Neuronal stem cell (in vitro differentiated cells): ENCODE measurements around the gene OR13J1.

Experiments used
- DNase-seq: peaks from one replicate; pipeline ENCODE4 v3.0.0-alpha.2; 2013; ENCODE audit warnings: low spot score
- H2AFZ ChIP-seq: one replicate; pipeline ENCODE4 v1.6.1; 2013; ENCODE audit warnings: mild to moderate bottlenecking, low read length, inconsistent platforms
- H2AK5ac ChIP-seq: 2 replicates; pipeline ENCODE4 v1.6.1; 2013; ENCODE audit warnings: low read depth, mild to moderate bottlenecking, inconsistent platforms, low read length, moderate library complexity, mixed read lengths
- H2BK120ac ChIP-seq: 2 replicates; pipeline ENCODE4 v1.6.1; 2013; ENCODE audit warnings: low read depth, mild to moderate bottlenecking, inconsistent platforms, low read length, moderate library complexity, mixed read lengths
- H2BK12ac ChIP-seq: one replicate; pipeline ENCODE4 v1.6.1; 2013; ENCODE audit warnings: low read length, inconsistent platforms
- H2BK15ac ChIP-seq: 2 replicates; pipeline ENCODE4 v1.6.1; 2013; ENCODE audit warnings: mild to moderate bottlenecking, low read length, inconsistent platforms, mixed read lengths
- H2BK5ac ChIP-seq: one replicate; pipeline ENCODE4 v1.6.1; 2013; ENCODE audit warnings: inconsistent platforms, mild to moderate bottlenecking, low read length, moderate library complexity
- H3K14ac ChIP-seq: one replicate; pipeline ENCODE4 v1.6.1; 2013; ENCODE audit warnings: low read length, inconsistent platforms
- H3K18ac ChIP-seq: 2 replicates; pipeline ENCODE4 v1.6.1; 2013; ENCODE audit warnings: low read length, inconsistent platforms
- H3K23ac ChIP-seq: 2 replicates; pipeline ENCODE4 v1.6.1; 2013; ENCODE audit warnings: low read depth, mild to moderate bottlenecking, mixed read lengths, low read length, inconsistent platforms; ENCODE audit not compliant: poor library complexity
- H3K27ac ChIP-seq: replicated peaks from 3 replicates; pipeline ENCODE4 v1.5.1; 2013; ENCODE audit warnings: low read length, inconsistent platforms
- H3K27me3 ChIP-seq, 3 experiments: 2 replicates each; pipeline ENCODE4 v1.6.1; 2013; ENCODE audit warnings: low read length in 3 of 3, mild to moderate bottlenecking in 2 of 3, inconsistent platforms in 1 of 3, low read depth in 1 of 3, mixed read lengths in 1 of 3, moderate library complexity in 1 of 3; ENCODE audit not compliant: control insufficient read depth in 3 of 3, insufficient read depth in 3 of 3
- H3K36me3 ChIP-seq, 2 donors: replicated peaks in 1 of 2; 2 replicates each; pipeline ENCODE4 v1.6.1; 2013; ENCODE audit warnings: low read length in 2 of 2; ENCODE audit not compliant: control insufficient read depth in 2 of 2, insufficient read depth in 2 of 2
- H3K4ac ChIP-seq: 2 replicates; pipeline ENCODE4 v1.6.1; 2013; ENCODE audit warnings: inconsistent platforms, mild to moderate bottlenecking, low read length, moderate library complexity
- H3K4me1 ChIP-seq, 2 donors: 1 replicate in 1 of 2; 2 replicates in 1 of 2; pipeline ENCODE4 v1.6.1; 2013; ENCODE audit warnings: low read length in 2 of 2, low read depth in 1 of 2; ENCODE audit not compliant: control insufficient read depth in 2 of 2, insufficient read depth in 1 of 2
- H3K4me2 ChIP-seq: one replicate; pipeline ENCODE4 v1.6.1; 2013; ENCODE audit warnings: mild to moderate bottlenecking, low read length, inconsistent platforms; ENCODE audit not compliant: insufficient read depth, poor library complexity, severe bottlenecking
- H3K4me3 ChIP-seq, 2 donors: 2 replicates each; pipeline ENCODE4 v1.5.1; 2013; ENCODE audit warnings: low read length in 2 of 2, mild to moderate bottlenecking in 2 of 2, inconsistent platforms in 1 of 2, moderate library complexity in 1 of 2
- H3K79me1 ChIP-seq: one replicate; pipeline ENCODE4 v1.6.1; 2013; ENCODE audit warnings: low read depth, mild to moderate bottlenecking, inconsistent platforms, low read length, moderate library complexity
- H3K9ac ChIP-seq: one replicate; pipeline ENCODE4 v1.6.1; 2013; ENCODE audit warnings: mild to moderate bottlenecking, low read depth, low read length, inconsistent platforms; ENCODE audit not compliant: poor library complexity
- H3K9me3 ChIP-seq, 2 donors: replicated peaks in 1 of 2; 2 replicates each; pipeline versions ENCODE3 to v1.6.1; 2013; ENCODE audit warnings: low read length in 2 of 2, mild to moderate bottlenecking in 2 of 2, inconsistent platforms in 1 of 2, low read depth in 1 of 2, mixed read lengths in 1 of 2, moderate library complexity in 1 of 2; ENCODE audit not compliant: control insufficient read depth in 2 of 2, insufficient read depth in 1 of 2
- H4K8ac ChIP-seq: one replicate; pipeline ENCODE4 v1.6.1; 2013; ENCODE audit warnings: low read depth, mild to moderate bottlenecking, inconsistent platforms, low read length, moderate library complexity
- H4K91ac ChIP-seq: one replicate; pipeline ENCODE4 v1.6.1; 2013; ENCODE audit warnings: low read length, low read depth, mild to moderate bottlenecking, inconsistent platforms; ENCODE audit not compliant: poor library complexity
- WGBS, 2 donors: extraction: QIAGEN DNeasy Blood & Tissue Kit; methylation state at CpG; one replicate each; pipeline ENCODE4 v1.1.7; 2013; ENCODE audit warnings: missing lambda C conversion rate in 2 of 2, mixed read lengths in 1 of 2; ENCODE audit not compliant: insufficient read length in 2 of 2, insufficient replicate concordance in 1 of 2; ENCODE audit errors: extremely low coverage in 2 of 2; 5-methylcytosine and 5-hydroxymethylcytosine counted together

OR13J1 gene

DNA sequence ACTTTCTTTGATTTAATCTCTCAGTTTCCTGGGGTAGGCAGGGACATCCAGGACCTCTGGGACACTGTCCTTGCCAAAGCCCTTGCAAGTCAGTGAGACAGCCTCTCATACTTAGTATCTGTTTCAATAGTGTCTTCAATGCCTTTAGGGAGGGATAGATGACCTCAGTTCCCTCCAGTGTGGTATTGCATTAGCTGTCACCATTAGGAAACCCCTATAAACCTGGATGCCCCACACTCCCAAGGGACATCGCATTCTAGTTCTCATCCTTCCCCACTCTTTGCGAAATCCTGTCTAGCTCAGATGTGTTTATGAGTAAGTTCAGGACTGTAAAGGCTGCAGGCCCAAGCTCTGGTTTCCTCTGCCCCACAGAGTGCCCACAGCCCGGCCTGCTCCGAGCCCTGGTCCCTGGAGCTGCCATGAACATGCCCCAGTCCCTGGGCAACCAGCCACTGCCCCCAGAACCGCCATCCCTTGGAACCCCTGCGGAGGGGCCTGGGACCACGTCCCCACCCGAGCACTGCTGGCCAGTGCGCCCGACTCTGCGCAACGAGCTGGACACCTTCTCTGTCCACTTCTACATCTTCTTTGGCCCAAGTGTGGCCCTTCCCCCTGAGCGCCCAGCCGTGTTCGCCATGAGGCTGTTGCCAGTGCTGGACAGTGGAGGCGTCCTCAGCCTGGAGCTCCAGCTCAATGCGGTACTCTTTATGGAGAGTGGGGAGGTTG, 28.0 kb downstream of the OR13J1 start:
- Histone ChIP-seq H2BK15ac (no peak overlapping the region), H3K79me1 (no peaks in the 10 kb centered on the region), H3K9ac (no peak overlapping the region), H3K27ac (no peak overlapping the region), H3K4me3 (peak overlapping the region in 1 of 2 donors; percentile 28), H3K36me3 (peaks cover 6 to 30% of the 10 kb centered on the region in 2 donors), H3K9me3 (peaks cover 0 to 1% of the 10 kb centered on the region in 2 donors), H3K4me2 (no peak overlapping the region), H3K18ac (no peak overlapping the region), H3K14ac (no peak overlapping the region), H2BK12ac (no peak overlapping the region), H4K8ac (no peak overlapping the region), H4K91ac (no peak overlapping the region), H3K27me3 (peaks cover 0 to 19% (median 0%) of the 10 kb centered on the region in 3 experiments), H2BK120ac (no peak overlapping the region), H2AFZ (no peak overlapping the region), H3K23ac (peak overlapping the region; percentile 6), H3K4ac (no peak overlapping the region), H2BK5ac (no peak overlapping the region), H2AK5ac (no peak overlapping the region), H3K4me1 (peaks cover 0 to 10% of the 10 kb centered on the region in 2 donors)
- WGBS, 2 donors = no CpG with 5 or more reads among the region's 17 CpGs
- no peak for DNase-seq

DNA sequence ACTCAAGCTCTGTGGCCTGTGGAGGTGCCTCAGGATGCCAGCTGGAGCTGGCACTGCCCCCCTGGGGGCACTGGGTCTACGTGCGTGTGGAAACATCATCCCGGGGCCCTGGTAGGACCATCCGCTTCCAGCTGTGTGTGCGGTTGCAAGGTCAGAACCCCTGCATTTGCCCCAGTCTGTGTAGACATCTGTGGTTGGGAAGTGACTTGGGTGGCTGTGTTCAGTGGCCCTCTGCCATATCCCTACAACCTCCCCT, 28.6 kb downstream of the OR13J1 start:
- Histone ChIP-seq H3K4me1 (peaks cover 0 to 7% of the 10 kb centered on the region in 2 donors), H2AFZ (no peak overlapping the region), H3K18ac (no peak overlapping the region), H2BK12ac (no peak overlapping the region), H3K9ac (peak overlapping the region; percentile 9), H4K91ac (no peak overlapping the region), H3K23ac (no peak overlapping the region), H3K4ac (no peak overlapping the region), H3K27ac (no peak overlapping the region), H2BK5ac (no peak overlapping the region), H3K4me3 (no peak overlapping the region), H2BK120ac (no peak overlapping the region), H3K14ac (no peak overlapping the region), H2BK15ac (no peak overlapping the region), H3K9me3 (no peaks in the 10 kb centered on the region), H3K4me2 (no peak overlapping the region), H3K27me3 (peaks cover 0 to 13% (median 0%) of the 10 kb centered on the region in 3 experiments), H3K79me1 (no peaks in the 10 kb centered on the region), H3K36me3 (peaks cover under 1 to 24% of the 10 kb centered on the region in 2 donors), H2AK5ac (no peak overlapping the region), H4K8ac (no peak overlapping the region)
- WGBS, 2 donors = no CpG with 5 or more reads among the region's 5 CpGs
- DNase-seq = no peak

DNA sequence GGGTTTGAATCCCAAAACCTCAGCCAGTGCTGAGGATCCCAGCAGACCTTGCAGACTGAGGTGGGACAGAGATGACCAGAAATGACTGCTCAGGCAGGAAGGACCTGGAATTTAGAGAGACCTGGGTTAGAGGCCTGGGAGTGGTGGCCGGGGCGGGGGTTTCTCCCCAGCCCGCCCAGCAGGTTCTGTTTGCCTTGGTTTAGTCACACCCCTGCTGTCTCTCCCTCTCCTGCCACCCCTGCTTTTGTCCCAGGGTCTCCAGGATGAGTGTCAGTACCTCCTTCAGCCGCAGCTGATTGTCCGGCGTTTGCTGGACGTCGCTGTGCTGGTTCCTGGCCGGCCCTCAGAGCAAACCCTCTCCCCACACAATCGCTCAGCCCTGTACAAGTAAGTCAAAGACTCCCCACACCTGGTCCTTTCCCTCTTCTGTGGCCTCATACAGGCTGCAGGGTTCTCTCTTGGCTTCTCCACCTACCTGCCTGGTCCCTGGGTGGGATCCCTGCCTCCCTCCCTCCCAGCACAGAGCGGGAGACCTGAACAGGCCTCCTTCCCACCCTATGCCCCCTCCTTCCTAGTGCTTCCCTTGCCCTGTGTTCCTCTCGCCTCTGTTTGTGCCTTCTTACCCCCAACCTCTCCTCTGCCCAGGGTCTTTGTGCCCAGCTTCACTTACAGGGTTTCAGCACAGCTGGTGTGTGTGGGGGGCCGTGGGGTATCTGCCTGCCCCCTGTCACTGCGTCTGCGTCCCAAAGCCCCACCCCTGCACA, 29.1 kb downstream of the OR13J1 start:
- Histone ChIP-seq H2BK120ac (no peak overlapping the region), H4K8ac (no peak overlapping the region), H3K36me3 (peaks cover 0 to 21% of the 10 kb centered on the region in 2 donors), H2BK5ac (no peak overlapping the region), H2AK5ac (no peak overlapping the region), H3K9me3 (no peaks in the 10 kb centered on the region), H2BK15ac (no peak overlapping the region), H3K4me1 (peaks cover 0 to 5% of the 10 kb centered on the region in 2 donors), H3K14ac (no peak overlapping the region), H3K23ac (no peak overlapping the region), H3K4me2 (no peak overlapping the region), H3K9ac (peak overlapping the region; percentile 9), H3K4ac (no peak overlapping the region), H3K27me3 (peaks cover 0 to 8% (median 0%) of the 10 kb centered on the region in 3 experiments), H3K79me1 (no peaks in the 10 kb centered on the region), H3K18ac (no peak overlapping the region), H4K91ac (no peak overlapping the region), H3K4me3 (no peak overlapping the region), H2BK12ac (no peak overlapping the region), H3K27ac (no peak overlapping the region), H2AFZ (no peak overlapping the region)
- no peak for DNase-seq
- WGBS, 2 donors = no CpG with 5 or more reads among the region's 15 CpGs

DNA sequence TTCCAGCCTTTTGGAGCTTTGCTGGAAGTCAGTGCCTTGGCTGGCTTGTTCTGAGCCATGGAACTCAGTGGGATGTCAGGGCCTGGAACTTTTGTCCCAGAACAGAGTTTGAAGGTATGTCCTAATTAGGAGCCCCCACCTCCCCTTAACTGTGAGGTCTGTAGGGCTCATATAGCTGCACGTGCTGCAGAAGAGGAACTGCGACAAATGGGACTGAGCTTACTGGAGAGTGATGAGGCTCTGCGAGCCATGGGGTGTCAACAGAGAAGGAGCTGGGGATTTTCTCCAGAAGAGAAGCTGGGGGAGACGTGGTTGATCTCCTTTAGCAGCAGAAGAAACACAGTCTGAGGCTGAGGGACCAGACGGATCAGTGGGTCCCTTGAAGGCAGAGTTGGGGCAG, 30.3 kb downstream of the OR13J1 start:
- no peak overlapping the region for H4K91ac ChIP-seq

More for the DNA sequence above, 30.3 kb downstream of the OR13J1 start:
- no peak overlapping the region for H2BK15ac ChIP-seq
- H3K4me1 ChIP-seq = no peaks in the 10 kb centered on the region
- H3K4me2 ChIP-seq = no peak overlapping the region
- no peaks in the 10 kb centered on the region for H3K9me3 ChIP-seq
- H3K36me3 ChIP-seq = peaks cover 2 to 24% of the 10 kb centered on the region in 2 donors
- no peak overlapping the region for H3K27ac ChIP-seq
- no peak overlapping the region for H2BK5ac ChIP-seq
- no peak overlapping the region for H3K4ac ChIP-seq
- H2AK5ac ChIP-seq = no peak overlapping the region
- WGBS, 2 donors = no CpG with 5 or more reads among the region's 5 CpGs
- no peak overlapping the region for H4K8ac ChIP-seq
- no peak overlapping the region for H3K4me3 ChIP-seq
- no peak overlapping the region for H2BK120ac ChIP-seq
- no peak overlapping the region for H3K23ac ChIP-seq
- no peaks in the 10 kb centered on the region for H3K79me1 ChIP-seq
- DNase-seq = no peak
- no peak overlapping the region for H2BK12ac ChIP-seq
- H2AFZ ChIP-seq = no peak overlapping the region
- H3K14ac ChIP-seq = no peak overlapping the region
- no peaks in the 10 kb centered on the region for H3K27me3 ChIP-seq
- no peak overlapping the region for H3K18ac ChIP-seq
- no peak overlapping the region for H3K9ac ChIP-seq
